HCT116 (cell line): ENCODE measurements around the gene CHRNA9. TPM values are rescaled to one million over a fixed set of nuclear protein-coding genes. Genes with fewer than 3 reads are reported as not detected.

Source experiments
- ATAC-seq: fragments of 200-7000 bp; cut with Tn5 transposase; 2 replicates; pipeline ENCODE4 v1.9.1; 2020; ENCODE audit warnings: mild to moderate bottlenecking, moderate library complexity
- BruUV-seq: library from RNA; stranded (reverse); fragments of 400-500 nt; replicated peaks from 2 replicates; lab custom pipeline; 2021; lab: Mats Ljungman, UMichigan
- CTCF ChIA-PET: fragments of 300-600 bp; sonication (Branson Sonifier 250); formaldehyde crosslinking; loops from one replicate; lab custom pipeline; 2021; ENCODE audit warnings: antibody characterized with exemption; lab: Charles Lee
- POLR2A ChIA-PET: fragments of 300-600, 350-600 bp; sonication (Branson Sonifier 250); formaldehyde crosslinking; loops from one replicate; lab custom pipeline; 2021; ENCODE audit warnings: antibody characterized with exemption; lab: Charles Lee
- RAD21 ChIA-PET, 2 experiments: fragments of 300-600 bp; sonication (Branson Sonifier 250); formaldehyde crosslinking; loops; one replicate each; lab custom pipeline; 2023; ENCODE audit warnings: low total read pairs in 2 of 2; ENCODE audit not compliant: uncharacterized antibody in 2 of 2, unreplicated experiment in 2 of 2, low non-redundant PET in 1 of 2; lab: Charles Lee
- DNase-seq: peaks from one replicate; pipeline ENCODE4 v3.0.0-alpha.2; 2010; ENCODE audit warnings: low read depth, low spot score
- H2AFZ ChIP-seq: fragments of 200-600 bp; shearing (Covaris generic), sonication (generic); 2 replicates; pipeline ENCODE4 v1.6.1; 2017; ENCODE audit warnings: low read depth, mixed run types, mixed read lengths, antibody characterized with exemption, low read length; ENCODE audit not compliant: poor library complexity, severe bottlenecking
- H3K27ac ChIP-seq: 2 replicates; pipeline ENCODE4 v1.5.1; 2012; ENCODE audit warnings: low read depth, low read length
- H3K27me3 ChIP-seq: fragments of 200-600 bp; sonication (generic); 2 replicates; pipeline ENCODE4 v1.6.1; 2016; ENCODE audit warnings: mixed run types, low read length, mixed read lengths; ENCODE audit not compliant: insufficient read depth
- H3K36me3 ChIP-seq, 2 experiments: fragments of 200-500 bp in 1 of 2; fragments of 200-600 bp in 1 of 2; sonication (Bioruptor generic) in 1 of 2; sonication (generic) in 1 of 2; 2 replicates each; pipeline versions ENCODE4 v1.5.1 to v1.6.1; 2014 to 2016; ENCODE audit warnings: low read length in 2 of 2, inconsistent platforms in 1 of 2, mixed read lengths in 1 of 2, mixed run types in 1 of 2; ENCODE audit not compliant: insufficient read depth in 2 of 2, control insufficient read depth in 1 of 2
- H3K4me1 ChIP-seq, 2 experiments: fragments of 200-600 bp in 1 of 2; sonication (generic) in 1 of 2; 2 replicates each; pipeline versions ENCODE4 v1.5.1 to v1.6.1; 2012 to 2017; ENCODE audit warnings: low read length in 2 of 2, inconsistent platforms in 1 of 2, mild to moderate bottlenecking in 1 of 2, mixed read lengths in 1 of 2, mixed run types in 1 of 2, moderate library complexity in 1 of 2; ENCODE audit not compliant: insufficient read depth in 2 of 2, control insufficient read depth in 1 of 2
- H3K4me2 ChIP-seq: fragments of 200-600 bp; sonication (generic); 2 replicates; pipeline ENCODE4 v1.6.1; 2017; ENCODE audit warnings: mixed run types, low read length, mixed read lengths
- H3K4me3 ChIP-seq, 2 experiments: fragments of 200-600 bp in 1 of 2; sonication (generic) in 1 of 2; replicated peaks in 1 of 2; 2 replicates each; pipeline ENCODE4 v1.5.1; 2011 to 2016; ENCODE audit warnings: low read length in 2 of 2, control low read depth in 1 of 2, low read depth in 1 of 2, mild to moderate bottlenecking in 1 of 2, mixed read lengths in 1 of 2, mixed run types in 1 of 2
- H3K79me2 ChIP-seq: fragments of 200-600 bp; sonication (generic); 2 replicates; pipeline ENCODE4 v1.6.1; 2017; ENCODE audit warnings: mild to moderate bottlenecking, mixed run types, low read length, moderate library complexity, mixed read lengths; ENCODE audit not compliant: insufficient read depth
- H3K9ac ChIP-seq: fragments of 200-600 bp; sonication (generic); 2 replicates; pipeline ENCODE4 v1.6.1; 2016; ENCODE audit warnings: low read length, mixed read lengths
- H3K9me2 ChIP-seq: fragments of 200-600 bp; sonication (generic), shearing (Covaris generic); 2 replicates; pipeline ENCODE4 v1.6.1; 2017; ENCODE audit warnings: mixed run types, mild to moderate bottlenecking, moderate library complexity; ENCODE audit not compliant: insufficient read depth
- H3K9me3 ChIP-seq, 2 experiments: fragments of 200-500 bp in 1 of 2; fragments of 200-600 bp in 1 of 2; sonication (Bioruptor generic) in 1 of 2; sonication (generic) in 1 of 2; 2 replicates each; pipeline ENCODE4 v1.6.1; 2014 to 2017; ENCODE audit warnings: low read length in 2 of 2, mixed read lengths in 2 of 2, inconsistent platforms in 1 of 2, low read depth in 1 of 2, mild to moderate bottlenecking in 1 of 2, mixed run types in 1 of 2, moderate library complexity in 1 of 2; ENCODE audit not compliant: control insufficient read depth in 1 of 2, insufficient read depth in 1 of 2
- H4K20me1 ChIP-seq: fragments of 200-600 bp; sonication (generic), shearing (Covaris generic); 2 replicates; pipeline ENCODE4 v1.6.1; 2017; ENCODE audit warnings: mixed run types, mild to moderate bottlenecking, moderate library complexity; ENCODE audit not compliant: insufficient read depth
- ATF3 ChIP-seq: IDR thresholded peaks from 2 replicates; pipeline ENCODE4 v1.6.1; 2012
- CBX3 ChIP-seq: IDR thresholded peaks from 2 replicates; pipeline ENCODE4 v1.6.1; 2012; ENCODE audit warnings: low read depth
- CEBPB ChIP-seq: IDR thresholded peaks from 2 replicates; pipeline ENCODE4 v1.6.1; 2012; ENCODE audit warnings: low read depth
- EGR1 ChIP-seq: IDR thresholded peaks from 2 replicates; pipeline ENCODE4 v1.6.1; 2012; ENCODE audit warnings: low read depth
- ELF1 ChIP-seq: IDR thresholded peaks from 2 replicates; pipeline ENCODE4 v1.6.1; 2012; ENCODE audit warnings: low read depth, borderline replicate concordance
- EZH2 ChIP-seq: fragments of 200-600 bp; sonication (generic); IDR thresholded peaks from 2 replicates; pipeline ENCODE4 v1.6.1; 2017; ENCODE audit warnings: antibody characterized with exemption, mixed run types
- EZH2phosphoT487 ChIP-seq: fragments of 200-600 bp; IDR thresholded peaks from 2 replicates; pipeline ENCODE4 v1.6.1; 2018; ENCODE audit warnings: antibody characterized with exemption, borderline replicate concordance
- JUND ChIP-seq: IDR thresholded peaks from 2 replicates; pipeline ENCODE4 v1.6.1; 2012
- POLR2A ChIP-seq: IDR thresholded peaks from 2 replicates; pipeline ENCODE4 v1.7.0; 2011; ENCODE audit warnings: borderline replicate concordance; ENCODE audit not compliant: insufficient read depth, insufficient read length; ENCODE audit errors: extremely low read depth
- RAD21 ChIP-seq: IDR thresholded peaks from 2 replicates; pipeline ENCODE4 v1.6.1; 2012; ENCODE audit warnings: low read depth, mild to moderate bottlenecking
- SIN3A ChIP-seq: IDR thresholded peaks from 2 replicates; pipeline ENCODE4 v1.6.1; 2012; ENCODE audit warnings: low read depth
- SP1 ChIP-seq: IDR thresholded peaks from 2 replicates; pipeline ENCODE4 v1.6.1; 2012; ENCODE audit warnings: low read depth
- SRF ChIP-seq: IDR thresholded peaks from 2 replicates; pipeline ENCODE4 v1.6.1; 2012; ENCODE audit warnings: low read depth
- TCF7L2 ChIP-seq: IDR thresholded peaks from 2 replicates; pipeline ENCODE4 v1.7.0; 2011; ENCODE audit warnings: borderline replicate concordance, inconsistent platforms; ENCODE audit not compliant: insufficient read depth, insufficient read length; ENCODE audit errors: extremely low read depth
- YY1 ChIP-seq: IDR thresholded peaks from 2 replicates; pipeline ENCODE4 v1.6.1; 2011; ENCODE audit warnings: low read length, low read depth, moderate library complexity, mild to moderate bottlenecking; ENCODE audit not compliant: insufficient replicate concordance; ENCODE audit errors: extremely low read depth
- ZBTB33 ChIP-seq: IDR thresholded peaks from 2 replicates; pipeline ENCODE4 v1.6.1; 2011; ENCODE audit warnings: mild to moderate bottlenecking, low read length, moderate library complexity; ENCODE audit not compliant: insufficient replicate concordance; ENCODE audit errors: extremely low read depth
- ZFX ChIP-seq: fragments of 450-650 bp; IDR thresholded peaks from 2 replicates; pipeline ENCODE4 v1.6.1; 2017
- ZNF274 ChIP-seq: fragments of 200-500 bp; sonication (Bioruptor generic); IDR thresholded peaks from 2 replicates; pipeline ENCODE4 v1.6.1; 2014; ENCODE audit warnings: mild to moderate bottlenecking, low read depth, low read length, inconsistent platforms
- intact Hi-C: fragments of 100-400 bp; cut with micrococcal nuclease; formaldehyde crosslinking; loops from 2 replicates; pipeline ENCODE4 v1.10.0; 2022
- total RNA-seq: library from RNA; stranded (reverse); gene quantifications from one replicate; pipeline ENCODE4 v1.2.1, GENCODE V29; 2021; ENCODE audit not compliant: unreplicated experiment
- TF ChIP-seq, protein P1 (sequence below): IDR thresholded peaks from 2 replicates; pipeline ENCODE4 v1.6.1; 2012
- TF ChIP-seq, protein P2 (sequence below), 3 experiments: fragments of 200-600 bp in 1 of 3; sonication (generic) in 1 of 3; IDR thresholded peaks in 2 of 3; conservative IDR thresholded peaks in 1 of 3; 2 replicates each; pipeline ENCODE4 v1.5.1; 2012 to 2017; ENCODE audit warnings: low read depth in 2 of 3, low read length in 2 of 3, antibody characterized with exemption in 1 of 3, borderline replicate concordance in 1 of 3, control low read depth in 1 of 3, mild to moderate bottlenecking in 1 of 3, mixed read lengths in 1 of 3, mixed run types in 1 of 3, moderate library complexity in 1 of 3; ENCODE audit not compliant: insufficient read depth in 1 of 3

The CHRNA9 gene
- total RNA-seq, 1 experiment from 2014 or later: not detected

DNA sequence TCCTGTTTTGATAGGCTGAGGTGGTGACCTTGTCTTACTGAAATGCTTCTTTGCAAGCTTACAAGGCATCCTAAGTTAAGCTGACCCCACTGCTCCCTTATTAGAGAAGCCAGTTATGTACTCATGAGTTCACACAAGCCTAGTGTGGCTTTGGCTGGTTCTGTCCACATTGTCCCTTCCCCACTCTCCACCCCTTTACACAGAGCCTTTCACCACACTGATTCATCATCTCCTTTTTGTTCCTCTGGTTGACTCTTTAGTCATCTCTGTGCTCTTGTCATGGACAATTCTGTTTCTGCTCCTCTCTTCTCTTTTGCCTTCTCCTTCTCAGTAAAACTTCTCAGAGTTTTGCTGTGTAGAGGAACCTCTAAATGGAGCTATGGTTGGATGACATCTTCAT is 4.9 kb downstream of the CHRNA9 start:
- Histone ChIP-seq H3K4me1 (peaks cover 3 to 7% of the 10 kb centered on the region in 2 experiments; a peak in 3 of 4 replicates), H3K4me2 (no peak overlapping the region), H3K9me3 (no peaks in the 10 kb centered on the region), H3K4me3 (no peak overlapping the region), H3K9ac (no peak overlapping the region), H3K36me3 (no peaks in the 10 kb centered on the region), H3K27me3 (no peaks in the 10 kb centered on the region), H3K79me2 (no peaks in the 10 kb centered on the region), H3K9me2 (no peaks in the 10 kb centered on the region), H3K27ac (no peak overlapping the region)
- ChIA-PET CTCF (interaction anchor here (1.5 kb wide), 1 partner anchor 22 kb away, joined by 5 read pairs; no protein-coding TSS in a partner anchor), POLR2A (no interaction called here), RAD21 (no interaction called here)
- intact Hi-C loops: no loop called here
- no peak for DNase-seq
- no peak for ATAC-seq
- no TSS peak for BruUV-seq
- no peak for TF ChIP-seq YY1
- TF ChIP-seq ZBTB33: no peak
- TF ChIP-seq ZNF274: no peak
- no peak for TF ChIP-seq SIN3A
- TF ChIP-seq CBX3: no peak
- no peak for TF ChIP-seq EGR1
- no peak for TF ChIP-seq SRF
- no peak for TF ChIP-seq EZH2
- no peak for TF ChIP-seq POLR2A
- TF ChIP-seq ZFX: no peak
- TF ChIP-seq, protein P1, sequence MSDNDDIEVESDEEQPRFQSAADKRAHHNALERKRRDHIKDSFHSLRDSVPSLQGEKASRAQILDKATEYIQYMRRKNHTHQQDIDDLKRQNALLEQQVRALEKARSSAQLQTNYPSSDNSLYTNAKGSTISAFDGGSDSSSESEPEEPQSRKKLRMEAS: no peak
- TF ChIP-seq ATF3: no peak
- no peak for TF ChIP-seq RAD21
- no peak for TF ChIP-seq JUND
- no peak for TF ChIP-seq SP1
- TF ChIP-seq, protein P2, sequence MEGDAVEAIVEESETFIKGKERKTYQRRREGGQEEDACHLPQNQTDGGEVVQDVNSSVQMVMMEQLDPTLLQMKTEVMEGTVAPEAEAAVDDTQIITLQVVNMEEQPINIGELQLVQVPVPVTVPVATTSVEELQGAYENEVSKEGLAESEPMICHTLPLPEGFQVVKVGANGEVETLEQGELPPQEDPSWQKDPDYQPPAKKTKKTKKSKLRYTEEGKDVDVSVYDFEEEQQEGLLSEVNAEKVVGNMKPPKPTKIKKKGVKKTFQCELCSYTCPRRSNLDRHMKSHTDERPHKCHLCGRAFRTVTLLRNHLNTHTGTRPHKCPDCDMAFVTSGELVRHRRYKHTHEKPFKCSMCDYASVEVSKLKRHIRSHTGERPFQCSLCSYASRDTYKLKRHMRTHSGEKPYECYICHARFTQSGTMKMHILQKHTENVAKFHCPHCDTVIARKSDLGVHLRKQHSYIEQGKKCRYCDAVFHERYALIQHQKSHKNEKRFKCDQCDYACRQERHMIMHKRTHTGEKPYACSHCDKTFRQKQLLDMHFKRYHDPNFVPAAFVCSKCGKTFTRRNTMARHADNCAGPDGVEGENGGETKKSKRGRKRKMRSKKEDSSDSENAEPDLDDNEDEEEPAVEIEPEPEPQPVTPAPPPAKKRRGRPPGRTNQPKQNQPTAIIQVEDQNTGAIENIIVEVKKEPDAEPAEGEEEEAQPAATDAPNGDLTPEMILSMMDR (IDR thresholded peaks at IDR 0.05 in 2 of 3, conservative IDR thresholded peaks at IDR 0.05 in 1 of 3; ENCODE audit: borderline replicate concordance in 1 of 3, insufficient read depth in 1 of 3, low read depth in 2 of 3, low read length in 2 of 3): no peak
- no peak for TF ChIP-seq ELF1
- no peak for TF ChIP-seq CEBPB
- TF ChIP-seq EZH2phosphoT487: no peak
- no peak for TF ChIP-seq TCF7L2
- TF ChIP-seq, all 23 proteins: peak for 0
- no peaks in the 10 kb centered on the region for H4K20me1 ChIP-seq
- no peak overlapping the region for H2AFZ ChIP-seq
